OCI-LY1 (cell line): Measurements from ENCODE around the gene NTRK3.

Experiments
- CTCF ChIP-seq: fragments of 200-600 bp; sonication (generic), shearing (Covaris generic); IDR thresholded peaks from 2 replicates; pipeline ENCODE4 v1.5.1; 2017; ENCODE audit warnings: mild to moderate bottlenecking, antibody characterized with exemption, low read length, moderate library complexity, mixed read lengths
- EZH2 ChIP-seq: fragments of 200-600 bp; sonication (generic), shearing (Covaris generic); IDR thresholded peaks from 2 replicates; pipeline ENCODE4 v1.8.0; 2017; ENCODE audit warnings: borderline replicate concordance, mixed run types, mild to moderate bottlenecking, antibody characterized with exemption, low read length, moderate library complexity, mixed read lengths

DNA sequence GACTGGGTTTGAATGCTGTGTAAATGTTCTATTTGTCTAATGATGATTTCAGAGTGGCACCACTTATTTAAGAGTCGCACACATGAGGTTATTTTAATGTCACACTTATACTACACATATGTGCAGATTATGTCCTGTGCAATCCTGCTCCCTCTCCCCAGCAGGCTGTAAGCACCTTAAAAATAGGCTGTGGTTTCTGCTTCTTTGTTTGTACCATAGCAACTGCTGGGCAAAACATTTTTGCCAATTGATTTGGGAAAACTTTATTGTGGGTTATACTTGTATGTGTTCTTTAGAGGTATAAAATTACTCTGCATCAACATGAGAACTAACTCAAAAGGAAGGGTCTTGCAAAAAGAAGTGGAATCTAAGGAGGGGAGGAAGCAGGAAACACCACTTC is 318.5 kb downstream of the NTRK3 start:
- TF ChIP-seq EZH2 (no peak), CTCF (no peak)
